ENCODE data around the gene GALM. TPM values are rescaled to one million over a fixed set of nuclear protein-coding genes. Genes with fewer than 3 reads are reported as not detected.
"Not testable (repeated sequence)": the region's sequence is repeated elsewhere in the genome, so short reads cannot be mapped to it uniquely, and the experiment has no call there.

The GALM gene
- total RNA-seq, 1 donor from 2014 or later, result 4.1 TPM

DNA sequence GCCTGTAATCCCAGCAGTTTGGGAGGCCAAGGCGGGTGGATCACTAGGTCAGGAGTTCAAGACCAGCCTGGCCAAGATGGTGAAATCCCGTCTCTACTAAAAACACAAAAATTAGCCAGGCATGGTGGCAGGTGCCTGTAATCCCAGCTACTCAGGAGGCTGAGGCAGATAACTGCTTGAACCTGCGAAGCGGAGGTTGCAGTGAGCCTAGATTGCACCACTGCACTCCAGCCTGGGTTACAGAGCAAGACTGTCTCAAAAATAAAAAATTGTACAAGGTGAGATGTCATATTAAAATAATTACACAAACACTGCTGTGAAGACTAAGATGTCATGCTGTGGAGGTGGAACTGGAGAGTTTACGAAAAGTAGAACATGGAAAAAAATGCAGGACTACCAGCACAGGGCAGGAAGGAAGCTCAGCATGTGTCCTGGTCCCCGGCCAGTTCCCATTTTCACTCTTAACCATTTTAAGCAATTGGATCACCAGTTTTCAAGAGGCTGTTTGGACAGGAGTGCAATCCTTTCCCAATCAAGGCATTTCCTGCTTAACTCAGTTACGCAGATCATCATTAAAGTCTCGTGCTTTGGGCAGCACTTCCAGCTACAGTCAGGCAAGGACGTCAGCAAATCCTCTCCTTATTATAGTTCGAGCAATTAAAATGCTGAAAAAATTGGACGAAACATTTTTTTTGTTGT lies 71.2 kb downstream of the GALM start:
- not testable (repeated sequence) for DNase-seq (ENCODE audit: extremely low read depth, low read depth, low spot score)

DNA sequence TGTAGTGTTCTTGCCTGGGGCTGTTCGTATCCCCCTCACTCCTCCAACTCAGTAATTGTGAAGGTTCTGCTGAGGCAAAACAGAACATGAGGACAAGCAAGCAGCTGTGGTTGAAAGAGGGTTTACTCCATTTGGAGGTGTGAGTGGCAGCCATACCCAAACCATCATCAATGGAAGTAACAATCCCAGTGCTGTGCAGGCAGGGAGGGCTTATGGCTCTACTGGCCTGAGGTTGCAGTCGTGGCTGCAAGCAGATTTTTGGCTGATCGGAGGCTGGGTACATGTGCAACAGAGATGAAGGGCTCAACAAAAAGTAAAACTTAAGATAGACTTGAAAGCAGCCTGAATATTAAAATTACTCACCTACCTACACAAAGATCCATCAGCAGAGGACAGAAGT lies 72.0 kb downstream of the GALM start:
- no peak for DNase-seq (ENCODE audit: extremely low read depth, low read depth, low spot score)

DNA sequence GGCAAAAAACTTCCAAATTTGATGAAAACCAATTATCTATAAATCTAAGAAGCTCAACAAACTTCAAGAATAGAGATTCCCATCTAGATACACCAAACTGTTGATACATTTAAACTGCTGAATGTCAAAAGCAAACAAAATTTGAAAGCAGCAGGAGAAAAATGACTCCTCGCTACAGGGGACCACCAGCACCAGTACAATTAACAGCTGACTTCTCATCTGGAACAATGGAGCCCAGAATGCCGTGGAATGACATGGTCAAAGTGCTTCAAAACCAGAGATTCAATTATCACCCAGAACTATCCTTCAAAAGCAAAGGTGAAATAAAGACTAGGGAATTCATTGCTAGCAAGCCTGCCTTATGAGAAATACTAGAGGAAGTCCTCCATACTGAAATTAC lies 73.6 kb downstream of the GALM start:
- no peak for DNase-seq (ENCODE audit: extremely low read depth, low read depth, low spot score)

DNA sequence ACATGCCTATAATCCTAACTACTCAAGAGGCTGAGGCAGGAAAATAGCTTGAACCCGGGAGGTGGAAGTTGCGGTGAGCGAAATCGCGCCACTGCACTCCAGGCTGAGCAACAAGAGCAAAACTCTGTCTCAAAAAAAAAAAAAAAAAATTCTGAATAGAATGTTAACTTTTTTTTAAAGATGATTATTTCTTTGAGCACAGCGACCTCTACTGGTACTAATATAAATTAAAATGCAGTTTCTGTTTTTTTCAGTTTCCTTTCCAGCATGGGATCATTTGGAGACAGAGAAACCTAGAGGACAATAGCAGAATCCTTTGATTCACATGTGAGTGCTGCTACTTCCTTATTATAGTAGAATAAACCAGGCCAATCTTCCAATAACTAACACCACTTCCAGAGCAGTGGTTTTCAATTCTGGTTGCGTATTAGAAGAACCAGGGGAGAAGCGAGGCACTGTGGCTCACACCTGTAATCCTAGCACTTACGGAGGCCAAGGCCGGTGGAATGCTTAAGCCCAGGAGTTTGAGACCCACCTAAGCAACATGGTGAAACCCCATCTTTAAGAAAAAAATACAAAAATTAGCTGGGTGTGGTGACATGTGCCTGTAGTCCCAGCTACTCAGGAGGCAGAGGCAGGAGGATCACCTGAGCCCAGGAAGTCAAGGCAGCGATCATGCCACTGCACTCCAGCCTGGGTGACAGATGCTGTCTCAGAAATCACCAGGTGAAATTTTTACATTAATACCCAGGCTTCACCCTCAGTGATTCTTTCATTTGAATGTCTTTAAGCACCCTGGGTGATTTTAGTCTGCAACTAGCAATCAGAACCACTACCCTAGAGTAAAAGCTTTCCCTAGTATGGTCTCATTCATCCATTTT lies 75.2 kb downstream of the GALM start:
- peak; percentile 47 for DNase-seq (ENCODE audit: extremely low read depth, low read depth, low spot score)

DNA sequence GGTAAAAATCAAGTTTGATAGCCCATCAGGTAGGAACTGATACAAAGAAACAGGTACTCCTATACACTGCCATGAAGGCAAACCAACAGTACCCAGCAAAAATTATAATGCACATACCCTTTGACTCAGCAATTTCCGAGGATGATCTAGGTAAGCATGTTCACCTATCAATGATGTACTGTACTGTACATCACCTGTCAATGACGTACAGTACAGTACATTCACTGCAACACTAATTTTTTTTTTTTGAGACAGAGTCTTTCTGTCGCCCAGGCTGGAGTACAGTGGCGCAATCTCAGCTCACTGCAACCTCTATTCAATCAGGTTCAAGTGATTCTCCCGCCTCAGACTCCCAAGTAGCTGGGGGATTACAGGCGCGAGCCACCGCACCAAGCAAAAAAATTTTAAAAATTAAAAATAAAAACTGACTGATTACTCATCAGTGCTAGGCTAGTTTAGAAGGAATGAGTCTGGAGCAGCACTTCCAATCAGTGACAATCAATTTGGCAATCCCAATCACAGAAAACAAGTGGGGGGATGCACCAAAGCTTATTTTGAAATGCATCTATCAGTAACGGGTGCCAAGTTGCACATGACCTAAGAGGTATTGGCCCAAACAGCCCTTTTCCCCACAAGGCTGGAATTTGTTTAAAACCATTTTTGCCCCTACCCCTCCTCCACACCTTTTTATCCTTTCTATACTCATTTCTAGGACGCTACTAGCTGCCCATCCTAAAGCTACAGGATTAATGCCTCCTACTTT lies 77.1 kb downstream of the GALM start:
- no peak for DNase-seq (ENCODE audit: extremely low read depth, low read depth, low spot score)

DNA sequence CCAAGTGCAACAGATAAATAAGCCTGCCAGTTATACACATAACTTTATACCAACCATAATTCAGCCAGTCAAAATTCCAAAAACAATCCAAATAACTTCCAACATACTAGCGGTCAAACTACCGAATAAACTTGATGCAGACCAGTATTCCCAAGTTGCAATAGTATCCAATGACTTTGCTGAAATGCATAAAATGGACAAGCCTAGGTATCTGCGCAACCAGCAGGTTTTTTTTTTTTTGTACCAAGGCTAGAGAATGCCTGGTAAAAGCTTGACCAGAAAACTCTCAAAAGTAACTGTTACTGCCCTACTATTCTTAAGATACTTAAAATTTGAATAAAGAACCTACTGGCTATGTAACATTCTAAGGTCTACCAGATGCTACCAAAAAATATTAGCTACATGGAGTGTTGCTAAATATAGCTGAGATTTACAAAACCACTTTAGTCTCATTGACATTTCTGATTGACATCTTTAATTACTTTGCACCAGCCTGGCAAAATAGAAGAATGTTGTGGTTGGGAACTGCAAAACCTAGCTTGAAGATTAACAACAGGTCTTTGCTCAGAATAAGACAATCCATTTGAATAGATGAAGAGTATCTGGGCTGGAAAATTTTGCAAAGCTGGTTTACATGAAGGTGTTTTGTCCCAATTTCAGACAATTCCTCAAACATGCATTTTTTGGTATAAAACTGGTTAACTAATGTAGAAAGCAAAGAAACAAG lies 77.9 kb downstream of the GALM start:
- no peak for DNase-seq (ENCODE audit: extremely low read depth, low read depth, low spot score)

DNA sequence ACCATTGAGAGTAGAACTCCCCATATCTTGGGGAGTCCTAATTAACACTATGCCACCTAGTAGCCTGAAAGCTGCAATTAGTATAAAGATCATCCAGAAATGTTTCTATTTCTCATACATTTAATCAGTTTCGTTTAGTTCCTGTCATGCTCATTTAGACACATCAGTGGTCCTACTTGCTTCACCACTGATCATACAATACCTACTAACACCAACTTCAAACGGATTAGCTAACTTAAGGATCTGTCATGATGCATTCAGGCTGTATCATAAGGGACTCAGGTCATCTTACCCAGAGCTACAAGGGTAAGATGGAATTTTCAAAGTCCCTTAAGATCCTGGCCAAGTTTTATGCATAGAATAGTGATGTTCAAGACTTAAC lies 78.5 kb downstream of the GALM start:
- no peak for DNase-seq (ENCODE audit: extremely low read depth, low read depth, low spot score)

DNA sequence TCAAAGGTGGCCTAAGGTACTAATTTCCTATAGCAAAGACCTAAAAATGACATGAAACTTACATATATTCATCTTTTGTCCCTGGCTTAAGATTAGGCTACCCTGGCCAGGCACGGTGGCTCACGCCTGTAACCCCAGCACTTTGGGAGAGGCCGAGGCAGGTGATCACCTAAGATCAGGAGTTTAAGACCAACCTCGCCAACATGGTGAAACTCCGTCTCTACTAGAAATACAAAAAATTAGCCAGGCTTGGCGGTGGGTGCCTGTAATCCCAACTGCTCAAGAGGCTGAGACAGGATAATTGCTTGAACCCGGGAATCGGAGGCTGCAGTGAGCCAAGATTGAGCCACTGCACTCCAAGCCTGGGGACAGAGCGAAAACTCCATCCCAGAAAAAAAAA lies 79.4 kb downstream of the GALM start:
- no peak for DNase-seq (ENCODE audit: extremely low read depth, low read depth, low spot score)

DNA sequence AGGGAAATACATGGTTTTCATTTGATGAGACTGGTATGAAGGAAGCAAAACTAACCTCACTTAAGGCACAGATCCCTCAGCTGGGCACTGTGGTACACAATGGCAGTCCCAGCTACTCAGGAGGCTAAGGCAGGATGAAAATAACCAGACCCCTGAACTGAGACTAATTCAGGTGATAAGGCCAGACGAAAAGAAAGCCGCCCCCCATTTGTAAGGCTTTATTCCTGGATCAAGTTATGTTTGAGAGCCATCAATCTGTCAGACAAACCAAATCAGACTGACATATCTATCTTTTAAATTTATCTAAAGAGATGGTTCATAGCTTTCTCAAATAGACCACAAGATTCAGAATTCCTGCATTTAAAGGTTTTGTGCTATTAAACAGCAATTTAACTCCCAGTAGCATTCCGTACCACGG lies 81.1 kb downstream of the GALM start:
- no peak for DNase-seq (ENCODE audit: extremely low read depth, low read depth, low spot score)

DNA sequence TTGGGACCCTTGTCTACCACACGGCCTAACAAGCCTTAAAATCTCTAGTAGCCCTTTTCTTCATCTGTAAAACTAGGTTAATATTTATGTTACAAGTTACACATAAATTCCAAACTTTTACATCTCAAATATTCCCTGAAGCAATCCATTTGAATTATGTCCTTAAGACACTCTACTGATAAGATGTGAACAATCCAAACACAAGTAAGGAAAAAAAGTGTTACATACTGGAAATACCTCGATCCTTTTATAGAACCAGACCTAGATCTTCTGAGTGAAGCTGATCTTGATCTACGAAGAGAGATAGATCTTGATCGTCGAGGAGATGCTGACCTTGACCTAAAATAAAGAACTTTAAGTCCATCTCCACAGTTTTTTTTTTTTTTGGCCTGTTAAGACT lies 81.9 kb downstream of the GALM start:
- no peak for DNase-seq (ENCODE audit: extremely low read depth, low read depth, low spot score)

DNA sequence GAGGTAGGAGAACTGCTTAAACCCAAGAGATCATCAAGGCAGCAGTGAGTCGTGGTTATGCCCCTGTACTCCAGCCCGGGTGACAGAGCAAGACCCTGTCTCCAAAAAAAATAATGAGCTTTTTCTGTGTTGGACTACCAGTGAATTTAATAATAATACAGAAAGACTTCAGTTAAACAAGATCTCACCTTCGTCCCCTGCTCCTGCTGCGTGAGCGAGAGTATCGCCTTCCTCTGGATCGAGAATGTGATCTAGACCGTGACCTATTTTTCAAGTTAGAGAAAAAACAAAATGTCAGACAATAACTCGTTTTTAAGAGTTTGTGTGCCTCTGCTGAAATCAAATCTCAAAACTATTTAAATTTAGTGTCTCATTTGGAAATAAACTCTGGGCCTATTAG lies 82.5 kb downstream of the GALM start:
- no peak for DNase-seq (ENCODE audit: extremely low read depth, low read depth, low spot score)

DNA sequence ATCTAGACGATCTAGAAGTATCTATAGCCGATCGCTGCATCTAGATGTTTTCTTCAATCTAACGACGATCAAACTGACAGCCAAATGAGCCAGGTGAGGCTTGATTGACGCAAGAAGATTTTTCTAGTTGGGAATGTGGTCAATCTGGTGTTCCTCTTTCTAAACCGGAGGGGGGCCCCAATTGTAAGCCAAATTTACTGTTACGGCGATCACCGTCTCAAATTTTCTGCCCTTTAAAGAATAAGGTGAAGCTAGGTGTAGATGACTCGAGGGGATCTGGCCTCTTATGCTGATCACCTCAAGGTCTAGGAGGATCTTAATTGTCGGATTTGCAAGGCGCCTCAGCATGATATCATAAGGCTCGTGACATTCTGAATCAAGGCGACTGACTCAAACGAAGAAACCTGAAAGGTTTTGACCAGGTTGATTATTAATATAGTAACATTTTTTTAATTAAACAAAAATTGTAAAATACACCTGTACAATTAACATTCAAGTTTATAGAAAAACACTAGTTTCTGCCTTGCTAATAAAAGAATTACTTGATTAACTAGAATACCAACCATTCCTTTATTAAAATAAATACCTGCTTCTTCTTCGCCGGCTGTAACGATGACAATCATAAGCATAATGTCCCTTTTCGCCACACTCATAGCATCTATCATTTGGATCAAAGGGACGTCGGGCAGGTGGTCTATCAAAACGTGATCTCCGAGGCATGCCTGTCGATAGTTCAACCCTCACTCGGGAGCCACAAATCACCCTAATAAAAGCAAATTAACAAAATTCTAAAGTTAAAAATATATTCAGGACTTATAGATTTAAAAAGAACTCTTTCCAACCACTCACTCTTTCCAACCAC lies 83.3 kb downstream of the GALM start:
- DNase-seq (ENCODE audit: extremely low read depth, low read depth, low spot score), result no peak

DNA sequence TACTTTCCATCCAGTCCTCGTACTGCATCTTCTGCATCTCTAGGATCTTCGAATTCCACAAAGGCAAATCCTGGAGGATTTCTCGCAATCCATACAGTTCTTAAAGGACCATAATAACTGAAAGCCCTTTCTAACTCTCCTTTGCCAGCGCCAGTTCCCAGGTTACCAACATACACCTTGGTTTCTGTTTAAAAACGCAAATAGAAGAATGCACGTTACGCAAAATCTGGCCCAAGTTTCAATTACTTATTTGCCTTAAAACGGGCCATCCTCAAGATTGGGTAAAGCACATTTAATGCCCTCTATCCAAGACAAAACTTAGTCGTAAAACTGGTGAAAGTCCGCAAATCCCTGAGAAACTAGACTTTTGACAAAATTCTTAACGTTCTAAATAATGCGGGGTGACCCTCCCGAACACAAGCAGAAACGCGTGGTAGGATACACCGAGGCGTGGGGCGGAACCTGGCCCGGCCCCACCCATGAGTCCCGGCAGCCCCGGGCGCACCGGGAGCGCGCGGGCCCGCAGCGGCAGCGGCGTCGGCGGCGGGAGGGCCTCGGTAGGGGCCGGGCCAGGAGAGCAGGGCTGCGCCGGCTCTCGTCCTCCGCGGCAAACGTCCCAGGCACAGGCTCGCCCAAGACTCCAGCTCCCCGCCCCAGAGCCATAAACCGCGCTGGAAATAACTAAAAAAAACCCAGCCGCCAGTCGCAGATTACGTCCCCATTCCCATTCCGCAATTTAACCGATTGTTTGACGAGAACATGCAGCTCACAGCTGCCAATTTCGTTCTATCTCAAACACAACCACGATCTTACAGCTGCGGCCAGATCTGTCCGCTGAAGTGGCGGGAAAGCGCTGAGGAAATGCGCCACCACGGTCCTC lies 84.3 kb downstream of the GALM start:
- no peak for DNase-seq (ENCODE audit: extremely low read depth, low read depth, low spot score)

DNA sequence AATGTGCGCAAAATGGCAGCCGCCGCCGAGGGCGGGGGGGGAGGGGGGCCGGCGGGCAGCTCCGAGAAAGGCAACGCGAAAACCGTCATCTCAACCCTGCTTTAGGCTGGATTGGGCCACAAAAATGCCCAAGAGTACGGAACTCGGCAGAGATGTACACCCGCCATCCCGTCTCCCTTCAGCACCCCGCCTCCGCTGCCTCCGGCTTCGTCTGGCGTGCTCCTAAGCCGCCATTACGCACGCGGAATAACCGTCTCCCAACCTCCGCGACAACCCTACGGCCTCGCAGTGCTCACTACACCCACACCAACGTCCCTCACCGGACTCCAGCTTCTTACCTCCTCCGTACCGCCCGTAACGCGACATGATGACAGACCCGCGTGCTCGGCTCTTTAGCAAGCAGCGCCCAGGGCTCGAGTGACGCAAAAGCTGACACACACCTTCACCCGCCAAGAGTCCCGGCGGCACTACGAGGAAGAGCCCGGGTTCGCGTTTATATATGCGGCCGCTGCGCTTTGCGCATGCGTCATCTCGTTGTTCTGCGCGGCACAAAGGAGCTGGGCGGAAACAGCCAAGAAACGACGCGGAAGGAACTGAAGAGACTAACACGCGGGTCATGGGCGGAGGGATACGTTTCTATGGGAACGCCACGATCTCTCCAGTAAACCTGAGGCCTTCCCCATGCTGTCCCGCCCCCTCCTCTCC lies 85.1 kb downstream of the GALM start, which contains the start of gene SRSF7:
TSS of gene SRSF7 (minus strand) at position 471 of the 705 bp plus-strand sequence. CDS start at position 366, 105 bp downstream.
- DNase-seq (ENCODE audit: extremely low read depth, low read depth, low spot score), result peak; percentile 97

DNA sequence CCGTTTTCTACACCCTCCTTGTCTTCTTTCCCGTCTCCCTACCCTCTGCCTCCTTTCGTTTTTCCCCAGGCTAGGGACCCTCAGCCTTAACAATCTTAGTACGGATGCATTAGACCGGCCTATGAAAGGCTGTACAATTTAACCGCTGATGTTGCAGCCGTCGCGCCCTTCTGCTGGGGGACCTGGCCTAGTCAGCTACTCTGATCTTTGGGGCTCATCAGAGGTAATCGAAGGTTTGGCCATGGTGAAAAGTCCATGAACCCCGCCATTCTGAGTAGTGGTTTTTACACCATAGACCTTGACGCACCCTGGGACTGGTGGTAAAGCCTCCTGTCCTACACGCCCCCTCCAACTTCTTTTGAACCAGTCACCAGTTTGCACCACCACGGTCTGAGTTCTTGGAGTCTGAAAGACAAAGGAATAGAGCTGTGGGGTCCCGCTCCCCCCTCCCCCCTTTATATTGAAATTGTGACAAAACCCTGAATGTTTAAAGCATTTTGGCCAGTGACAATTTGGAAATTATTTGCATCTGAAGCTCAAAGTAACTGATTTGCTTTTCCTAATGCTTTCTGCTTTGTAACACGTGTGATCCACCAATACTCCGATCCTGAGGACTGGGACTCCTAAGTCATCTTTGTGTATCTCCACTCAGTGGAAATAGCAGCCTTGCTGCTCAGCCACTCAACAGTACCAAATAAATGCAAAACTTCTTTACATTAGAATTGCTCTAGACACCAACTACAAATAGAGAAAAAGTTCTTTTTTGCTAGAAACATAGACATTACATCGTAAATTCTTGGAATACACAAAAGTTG lies 85.9 kb downstream of the GALM start:
- no peak for DNase-seq (ENCODE audit: extremely low read depth, low read depth, low spot score)

DNA sequence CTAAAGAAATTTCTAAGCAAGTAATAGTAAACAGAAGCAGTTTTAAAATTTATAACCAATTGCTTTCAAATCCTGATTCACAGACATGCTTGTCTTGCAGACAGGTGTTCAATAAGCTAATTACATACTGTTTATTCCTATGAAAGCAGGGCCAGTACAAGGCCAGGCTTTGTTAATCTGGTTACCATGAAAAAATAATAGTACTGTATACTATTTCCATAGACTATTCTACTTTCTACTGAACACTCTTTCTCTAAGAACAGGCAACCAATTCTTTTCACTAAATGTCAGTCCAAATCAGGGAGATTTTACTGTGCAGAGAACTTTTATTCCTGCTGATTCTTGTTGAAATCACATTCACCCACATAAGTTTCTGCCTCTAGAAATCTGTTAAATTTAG lies 88.1 kb downstream of the GALM start:
- DNase-seq (ENCODE audit: extremely low read depth, low read depth, low spot score), result no peak

DNA sequence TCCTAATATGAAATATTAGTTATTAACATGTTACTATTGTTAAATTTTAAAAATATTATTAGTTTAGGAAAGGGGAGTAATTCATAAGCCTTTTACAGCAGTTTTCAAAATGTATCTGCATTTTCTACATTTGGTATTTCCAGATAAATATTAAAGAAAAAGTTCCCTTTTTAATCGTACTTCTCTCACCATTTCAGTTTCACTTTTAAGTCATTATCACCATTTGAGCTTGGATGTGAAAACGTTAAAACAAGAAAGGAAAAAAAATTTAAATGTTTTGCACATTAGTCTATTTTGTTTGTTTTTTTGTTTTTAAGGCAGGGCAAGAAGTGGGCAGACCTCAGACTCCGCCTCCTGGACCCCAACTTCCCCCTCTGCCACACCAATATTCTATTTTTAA lies 88.6 kb downstream of the GALM start:
- no peak for DNase-seq (ENCODE audit: extremely low read depth, low read depth, low spot score)

All from glomerular endothelial cell (primary cell).